Lower leg skin (tissue), 3 donors: Measurements from ENCODE around the gene OR10H1.

ENCODE experiments used
- CTCF ChIP-seq, 3 donors: fragments of 450-650 bp; IDR thresholded peaks; one replicate each; pipeline ENCODE4 v1.5.1; 2016; ENCODE audit warnings: antibody characterized with exemption in 3 of 3, mild to moderate bottlenecking in 3 of 3, moderate library complexity in 2 of 3
- POLR2A ChIP-seq, 2 donors: fragments of 450-650 bp; IDR thresholded peaks; one replicate each; pipeline ENCODE4 v1.6.1; 2016 to 2017; ENCODE audit warnings: antibody characterized with exemption in 2 of 2, mild to moderate bottlenecking in 1 of 2, moderate library complexity in 1 of 2

GRCh38 chr19:15782211-15782610 is 33.3 kb downstream of the OR10H1 start:
- TF ChIP-seq CTCF (IDR thresholded peaks at IDR 0.05), result no peak
- TF ChIP-seq POLR2A (IDR thresholded peaks at IDR 0.05), result no peak
